Sigmoid colon (tissue), 4 donors: ENCODE measurements around the gene PKDCC.

Source experiments
- CTCF ChIP-seq, 4 experiments: fragments of 450-650 bp in 3 of 4; fragments of 200-600 bp in 1 of 4; IDR thresholded peaks; one replicate each; pipeline ENCODE4 v1.5.1; 2016 to 2019; ENCODE audit warnings: antibody characterized with exemption in 4 of 4, mild to moderate bottlenecking in 3 of 4, moderate library complexity in 2 of 4
- EP300 ChIP-seq, 4 donors: sonication (generic); formaldehyde crosslinking; IDR thresholded peaks; one replicate each; pipeline ENCODE4 v1.6.1; 2017; ENCODE audit warnings: antibody characterized with exemption in 4 of 4
- POLR2A ChIP-seq, 2 donors: fragments of 450-650 bp; IDR thresholded peaks; one replicate each; pipeline ENCODE4 v1.6.1; 2016; ENCODE audit warnings: antibody characterized with exemption in 2 of 2, mild to moderate bottlenecking in 2 of 2, moderate library complexity in 2 of 2

GRCh38 chr2:42086500-42086953 lies 38.7 kb downstream of the PKDCC start:
- no peak for TF ChIP-seq EP300 (IDR thresholded peaks at IDR 0.05)
- TF ChIP-seq CTCF (IDR thresholded peaks at IDR 0.05) = peak; percentile 76 to 89 (median 80)
- TF ChIP-seq POLR2A (IDR thresholded peaks at IDR 0.05) = no peak
